Effector CD4-positive, alpha-beta T cell (primary cell): ENCODE data around the gene NR3C1.

Experiments
- DNase-seq: peaks from one replicate; pipeline ENCODE4 v3.0.0-alpha.2; 2020

Gene NR3C1

DNA sequence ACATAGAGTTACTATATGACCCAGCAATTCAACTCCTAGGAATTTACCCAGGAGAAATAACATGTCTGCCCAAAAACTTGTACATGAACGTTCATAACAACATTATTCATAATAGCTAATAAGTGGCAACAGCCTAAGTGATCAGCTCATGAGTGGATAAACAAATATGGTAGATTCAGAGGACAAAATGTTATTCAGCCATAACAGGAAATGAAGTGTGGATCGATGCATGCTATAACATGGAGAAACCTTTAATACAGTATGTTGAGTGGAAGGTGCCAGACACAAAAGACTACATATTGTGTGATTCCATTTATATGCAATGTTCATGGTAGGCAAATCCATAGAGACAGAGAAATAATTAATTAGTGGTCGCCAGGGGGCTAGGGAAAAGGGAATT, 22.3 kb upstream of the NR3C1 start:
- DNase-seq, result no peak

DNA sequence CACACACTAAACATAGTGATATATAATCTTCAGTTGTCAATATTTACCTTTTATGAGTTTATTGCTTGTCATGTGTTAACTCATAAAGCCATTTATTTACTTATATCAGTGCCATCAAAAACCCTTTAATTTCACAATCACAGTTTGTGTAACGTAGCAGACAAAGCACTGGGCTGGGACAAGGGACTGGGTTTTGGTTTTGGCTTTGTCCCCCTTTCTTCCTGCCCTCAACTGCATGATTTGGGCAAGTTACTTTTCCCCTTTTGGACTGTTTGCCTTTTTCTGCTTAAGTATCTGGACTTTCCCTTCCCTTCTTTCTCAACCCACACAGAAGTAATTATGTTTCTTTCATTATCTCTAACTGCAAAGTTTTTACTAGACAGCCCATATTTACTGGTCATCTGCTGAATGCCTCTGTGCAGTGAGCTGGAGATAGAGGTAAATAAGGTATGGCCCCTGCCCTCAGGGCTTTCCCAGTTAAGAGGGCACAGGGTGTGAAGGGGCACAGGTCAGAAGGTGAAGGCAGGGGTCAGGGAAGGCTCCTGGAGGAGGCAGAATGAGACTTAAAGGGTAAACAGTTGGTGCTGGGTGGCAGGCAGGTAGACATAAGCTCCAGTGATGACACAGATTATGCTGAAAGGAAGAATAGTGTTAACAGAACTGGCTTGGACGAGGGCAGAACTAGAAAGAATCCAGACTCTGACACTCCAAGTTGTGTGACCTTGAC, 14.8 kb upstream of the NR3C1 start:
- no peak for DNase-seq

DNA sequence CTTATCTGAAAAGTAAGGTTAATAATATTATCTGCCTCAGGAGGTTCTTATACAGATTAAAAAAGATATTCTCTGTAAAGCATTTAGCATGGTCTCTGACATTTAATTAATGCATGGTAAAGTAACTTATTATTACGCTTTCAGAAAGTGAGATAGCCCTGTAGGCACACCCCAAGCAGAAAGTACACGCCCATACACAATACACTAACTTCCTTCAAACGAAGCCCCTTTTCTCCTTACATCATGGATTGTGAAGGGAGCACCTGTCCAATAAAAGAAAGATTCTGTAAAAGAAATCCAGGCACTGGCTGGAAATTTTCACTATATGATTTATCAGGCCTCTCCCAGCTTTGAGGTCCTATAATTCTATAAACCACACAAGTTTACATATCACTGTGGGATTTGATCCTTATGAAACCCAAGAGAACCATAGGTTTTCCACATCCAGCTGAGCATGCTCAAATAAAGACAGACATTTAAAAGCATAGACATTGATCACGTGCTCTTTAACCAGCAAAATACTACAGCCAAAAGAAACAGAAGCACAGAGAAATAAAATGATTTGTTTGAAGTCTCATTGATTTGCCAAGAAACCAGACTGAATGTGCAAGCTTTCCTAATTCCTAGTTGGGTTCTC, 14.1 kb upstream of the NR3C1 start:
- no peak for DNase-seq

DNA sequence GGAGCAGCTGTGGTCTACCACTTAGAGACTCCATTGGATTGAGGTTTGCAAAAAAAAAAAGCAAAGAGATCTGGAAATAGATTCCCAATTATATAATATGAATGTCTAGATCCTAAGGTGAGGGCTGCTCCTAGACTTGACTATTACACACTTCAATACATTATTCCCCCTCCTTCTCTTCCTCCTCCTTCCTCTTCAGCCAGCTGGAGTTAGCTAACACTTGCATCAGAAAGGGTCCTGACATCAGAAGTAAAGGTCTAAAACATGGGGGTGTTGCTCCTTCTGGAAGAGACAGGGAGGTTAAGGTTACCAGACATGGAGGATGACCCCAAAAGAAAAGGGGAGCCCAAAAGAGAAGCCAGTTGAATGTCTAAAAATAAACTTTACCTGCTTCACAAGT, 12.9 kb upstream of the NR3C1 start:
- no peak for DNase-seq

DNA sequence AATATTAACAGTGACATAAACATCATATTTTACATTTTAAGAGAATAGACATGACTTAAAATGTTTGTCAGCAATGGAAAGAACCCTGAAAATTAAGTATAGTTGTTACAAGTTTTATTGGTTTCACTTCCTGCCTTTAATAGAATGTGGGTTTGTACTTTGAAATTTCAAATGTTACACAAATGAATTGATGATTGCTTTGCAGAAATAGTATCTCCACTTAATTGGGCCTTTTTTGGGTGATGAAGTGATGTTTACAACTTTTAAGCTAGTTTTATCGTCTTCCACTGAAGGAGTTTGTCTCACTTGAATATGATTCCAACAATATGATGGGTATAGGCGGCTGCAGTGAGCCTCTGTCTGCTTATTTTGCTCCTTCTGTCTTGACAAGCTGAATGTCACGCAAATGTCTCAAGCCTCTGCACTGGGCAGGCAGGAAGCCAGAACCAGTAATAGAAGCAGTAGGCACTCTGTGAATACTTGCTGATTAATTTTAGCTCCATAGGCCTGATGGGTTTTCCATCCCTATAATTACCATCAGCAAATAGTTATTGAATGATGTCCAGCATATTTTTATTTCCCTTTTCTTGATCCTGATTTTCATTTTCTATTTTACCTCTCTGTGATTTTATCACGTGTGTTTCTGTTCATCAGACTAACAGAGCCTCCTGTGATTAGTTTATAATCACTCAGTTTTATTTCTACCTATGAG, 10.6 kb upstream of the NR3C1 start:
- DNase-seq, result no peak

DNA sequence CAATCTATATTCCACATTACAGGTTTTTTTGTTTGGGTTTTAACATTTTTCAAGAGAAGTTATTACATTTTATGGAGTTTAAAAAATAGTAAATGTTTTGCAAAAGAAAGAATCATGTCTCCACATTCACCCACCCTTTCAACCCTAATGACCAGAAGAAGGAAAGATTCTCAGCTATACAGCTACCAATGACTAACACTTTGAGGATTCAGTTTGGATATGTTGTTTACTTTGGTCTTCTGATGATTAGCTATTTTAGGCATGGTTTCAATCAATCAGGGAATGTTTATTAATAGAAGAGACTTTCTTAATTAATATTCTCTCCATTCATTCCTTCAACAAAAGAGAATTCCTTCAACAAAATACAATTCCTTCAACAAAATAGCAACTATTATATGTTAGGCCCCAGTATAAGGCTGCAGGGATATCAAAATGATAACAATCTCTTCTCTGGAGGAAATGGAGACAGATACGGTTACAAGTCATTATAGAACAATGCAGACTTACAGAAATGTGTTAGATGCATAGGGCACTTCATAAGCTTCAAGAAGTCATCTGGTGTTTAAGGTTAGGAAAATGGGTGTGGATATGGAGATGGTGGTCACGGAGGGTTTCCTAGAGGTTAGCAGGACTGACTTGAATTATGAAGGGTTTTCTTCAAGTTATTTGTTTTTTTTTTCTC, 9.3 kb upstream of the NR3C1 start:
- no peak for DNase-seq

DNA sequence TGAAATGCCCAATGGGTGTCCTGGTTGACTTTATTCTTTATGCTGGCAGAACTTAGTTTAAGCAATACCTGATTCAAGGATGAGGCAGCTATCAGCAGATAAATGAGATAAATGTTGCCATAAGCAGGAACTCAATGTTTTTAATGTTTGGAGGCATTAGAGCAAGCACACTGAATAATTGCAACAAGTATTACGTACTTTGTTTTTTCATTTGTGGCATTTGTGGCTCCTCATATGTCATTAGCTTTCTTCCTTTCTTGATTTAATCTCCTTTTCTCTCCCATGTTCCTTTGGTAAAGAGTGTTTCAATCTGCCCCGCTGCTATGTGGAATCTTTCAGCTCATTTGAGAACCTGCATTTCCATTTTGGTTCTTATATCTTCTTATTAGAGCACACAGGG, 6.4 kb upstream of the NR3C1 start:
- no peak for DNase-seq

DNA sequence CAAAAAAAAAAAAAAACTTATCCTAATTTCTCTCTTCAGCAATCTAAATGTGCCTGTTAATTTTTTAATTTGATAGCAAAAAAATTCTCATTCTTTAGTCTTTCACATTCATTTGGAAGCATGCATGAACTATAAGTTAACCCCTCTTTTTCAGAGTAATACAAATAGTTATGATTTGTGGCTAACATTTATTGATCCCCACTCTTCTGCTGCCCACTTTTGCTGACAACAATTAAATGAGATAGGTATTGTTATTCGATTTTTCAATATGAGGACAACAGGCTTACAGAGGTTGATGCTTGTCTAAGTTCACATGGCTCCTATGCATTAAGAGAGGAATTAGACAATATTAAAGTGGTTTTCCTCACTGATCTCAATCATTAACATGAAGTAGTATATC, 2.9 kb upstream of the NR3C1 start:
- no peak for DNase-seq

DNA sequence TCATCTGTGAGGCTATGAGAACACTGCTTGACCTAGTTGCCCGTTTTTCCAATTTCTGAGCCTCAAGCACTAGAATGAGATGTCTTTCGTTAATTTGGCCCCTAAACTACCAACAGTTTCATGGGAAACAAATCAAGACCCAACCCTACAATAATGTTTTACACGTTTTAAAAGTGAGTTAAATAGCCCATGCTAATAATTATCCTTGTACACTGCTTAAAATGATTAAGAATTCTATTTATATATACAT, 2.3 kb upstream of the NR3C1 start:
- DNase-seq, result no peak

DNA sequence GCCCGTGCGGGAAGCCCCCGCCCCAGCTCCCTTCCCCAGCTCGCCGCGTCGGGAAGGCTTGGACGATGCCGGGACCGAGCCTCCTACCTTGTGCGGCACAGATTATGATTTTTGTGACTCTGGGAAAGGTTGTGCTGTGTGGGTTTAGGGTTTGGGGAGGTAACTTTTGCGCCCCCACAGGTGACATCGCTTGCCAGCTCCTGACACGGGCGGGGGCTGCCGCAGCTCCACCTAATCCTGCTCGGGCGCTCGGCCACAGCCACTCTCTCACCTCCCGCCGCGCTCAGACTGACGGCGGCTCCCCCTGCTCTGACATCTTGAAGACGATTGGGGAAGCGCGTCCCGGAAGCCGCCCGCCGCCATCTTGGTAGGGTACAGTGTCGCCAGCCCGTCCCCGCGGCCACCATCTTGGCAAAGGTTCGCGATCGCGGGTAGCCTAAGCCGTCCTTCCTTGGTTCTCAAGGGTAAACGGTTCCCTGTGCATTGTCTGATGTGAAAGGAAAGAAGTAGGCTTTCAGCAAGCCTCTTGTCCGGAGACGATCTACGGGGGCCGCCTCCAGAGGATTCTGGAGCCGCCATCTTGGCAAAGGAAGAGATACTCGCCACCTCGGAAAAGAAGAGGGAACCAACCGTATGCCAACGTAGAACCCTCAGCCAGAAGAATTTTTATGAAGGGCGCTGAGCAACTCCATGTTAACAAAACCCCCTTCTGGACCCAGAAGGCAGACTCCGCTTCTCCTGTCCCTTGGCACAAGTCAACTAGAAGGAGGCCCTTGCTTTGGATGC, 1.8 kb upstream of the NR3C1 start:
- peak; percentile 87 for DNase-seq

DNA sequence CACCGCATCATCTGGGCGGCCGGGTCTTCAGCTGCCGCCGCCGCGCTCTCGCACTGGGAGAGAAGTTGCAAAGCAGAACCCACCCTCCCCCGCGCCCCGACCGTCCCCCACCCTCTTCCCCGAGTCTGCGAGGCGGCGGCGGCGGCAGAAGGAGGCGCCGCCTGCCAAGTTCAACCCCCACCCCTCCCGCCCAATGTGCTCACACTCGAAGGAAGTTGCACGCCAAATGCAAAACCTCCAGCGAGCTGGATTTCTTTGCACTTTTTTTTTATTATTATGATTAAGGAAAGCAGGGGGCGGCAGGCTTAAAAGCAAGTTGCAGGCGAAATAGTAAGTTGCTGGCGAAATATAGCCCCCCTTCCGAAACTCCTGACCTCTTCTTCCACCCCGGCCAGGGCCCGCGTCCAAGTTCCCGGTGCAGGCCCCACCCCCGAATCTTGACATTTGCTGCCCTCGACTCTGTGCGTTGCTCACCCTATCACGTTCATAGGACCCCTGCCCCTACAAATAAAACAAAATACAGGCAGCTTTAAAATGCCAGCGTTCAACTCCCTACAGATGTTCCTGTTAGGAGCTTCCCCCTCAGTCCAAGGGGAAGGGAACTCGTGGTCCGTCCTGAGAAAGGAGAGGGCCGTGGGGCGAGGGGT, 1.1 kb upstream of the NR3C1 start:
- no peak for DNase-seq

DNA sequence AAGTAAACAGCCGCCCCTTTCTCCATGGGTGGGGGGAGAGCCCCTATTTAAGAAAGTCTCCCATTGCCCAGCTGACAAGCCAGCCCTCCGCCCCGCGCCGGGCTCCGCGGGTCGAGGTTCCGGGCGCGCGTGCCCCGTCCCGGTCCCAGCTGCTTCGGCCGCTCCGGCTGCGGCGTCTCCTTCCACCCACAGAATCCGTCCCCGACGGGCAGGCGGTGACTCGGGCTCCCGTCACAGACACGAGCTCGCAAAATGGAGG, 223 bp downstream of the NR3C1 start:
- no peak for DNase-seq

DNA sequence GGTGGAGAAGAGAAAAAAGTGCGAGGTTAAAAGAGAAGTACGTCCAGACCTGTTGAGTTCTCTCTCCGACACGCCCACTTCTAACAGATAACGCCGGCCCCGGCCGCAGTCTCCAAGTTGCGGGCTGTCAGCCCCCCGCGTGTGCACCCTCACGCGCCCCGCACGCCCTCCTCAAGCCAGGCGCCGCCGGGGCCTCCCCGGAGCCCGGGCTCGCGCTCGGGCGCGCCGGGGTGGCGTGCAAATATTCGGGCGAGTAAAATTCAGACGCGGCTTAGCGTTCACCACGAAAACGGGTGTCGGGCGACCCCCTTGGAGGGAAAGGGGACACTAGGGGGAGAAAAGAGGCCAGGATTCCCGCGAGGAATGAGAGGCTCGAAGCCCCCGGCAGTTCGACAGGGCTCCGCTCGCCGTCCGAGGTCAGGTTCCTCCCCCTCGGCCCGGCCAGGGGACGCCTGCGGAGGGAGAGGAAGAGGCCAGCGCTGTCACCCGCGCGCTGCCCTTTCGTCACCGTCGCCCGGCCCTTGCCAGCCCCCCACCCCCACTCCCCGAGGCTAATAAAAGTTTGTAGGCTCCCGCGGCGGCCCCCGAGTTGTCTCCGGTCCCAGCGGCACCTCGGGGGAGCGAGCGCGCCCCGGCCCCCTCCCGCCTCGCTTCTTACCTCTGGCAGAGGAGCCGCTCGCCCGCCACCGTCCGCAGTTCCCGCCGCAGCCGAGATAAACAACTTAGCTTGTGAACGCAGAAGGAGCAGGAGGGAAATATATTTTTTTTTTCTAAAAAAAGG, 743 bp downstream of the NR3C1 start:
- peak; percentile 36 for DNase-seq

DNA sequence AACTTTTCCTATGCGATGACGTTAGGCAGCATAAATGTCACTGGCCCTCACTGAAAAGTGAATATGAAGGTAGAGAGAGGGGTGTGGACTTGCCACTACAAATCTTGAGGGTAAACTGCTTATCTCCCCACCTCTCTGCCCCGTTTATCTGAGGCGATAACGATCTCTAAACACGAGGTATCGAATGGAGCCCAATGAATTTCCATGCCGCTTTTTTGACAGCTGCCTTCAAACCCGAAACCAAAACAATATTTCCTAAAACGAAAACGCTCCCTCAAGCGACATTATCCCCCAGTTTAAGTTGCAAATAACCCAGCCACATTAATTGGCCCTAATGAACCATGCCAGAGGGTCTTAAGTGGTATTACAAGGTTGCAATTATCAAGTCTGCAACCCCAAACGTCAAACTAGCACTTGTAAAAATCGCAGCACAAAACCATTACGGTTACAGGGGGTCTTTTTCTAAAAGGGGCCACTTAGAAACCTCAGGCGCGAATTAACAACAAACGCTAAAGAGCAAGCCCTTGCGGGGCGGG, 1.4 kb downstream of the NR3C1 start:
- peak; percentile 16 for DNase-seq

DNA sequence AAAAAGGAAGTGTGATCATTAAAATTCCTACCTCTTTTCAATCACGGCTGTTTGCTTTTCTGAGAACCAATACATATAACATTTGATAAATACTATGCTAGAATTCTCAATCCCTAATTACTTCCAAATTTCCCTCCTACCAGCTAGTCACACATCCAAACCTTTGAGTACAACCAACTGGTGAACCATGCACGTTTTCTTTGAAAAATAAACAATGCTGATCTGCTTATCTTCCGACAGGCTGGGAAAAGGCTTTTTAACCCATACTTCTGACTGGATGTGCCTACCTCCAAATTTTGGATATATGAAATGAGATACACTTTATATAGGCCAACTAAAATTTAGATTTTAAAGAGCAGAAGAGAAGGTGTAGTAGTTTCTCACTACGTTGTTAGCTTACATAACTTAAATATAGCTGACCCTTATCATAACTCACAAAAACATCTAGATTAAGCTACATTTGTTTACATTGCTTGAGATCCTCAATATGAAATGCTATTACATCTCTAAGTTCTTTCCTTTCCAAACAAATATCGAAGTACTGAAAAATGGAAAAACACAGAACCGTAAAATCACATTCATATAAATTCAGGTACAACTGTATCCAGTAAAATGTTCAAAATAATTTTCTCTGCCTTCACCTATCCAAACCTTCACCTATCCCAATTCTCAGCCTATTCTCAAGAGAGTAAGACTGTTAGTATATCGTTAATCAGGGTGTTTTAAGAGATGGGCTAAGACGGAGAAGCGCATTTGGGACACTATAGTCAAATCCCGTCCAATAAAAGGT, 2.1 kb downstream of the NR3C1 start:
- DNase-seq, result no peak

DNA sequence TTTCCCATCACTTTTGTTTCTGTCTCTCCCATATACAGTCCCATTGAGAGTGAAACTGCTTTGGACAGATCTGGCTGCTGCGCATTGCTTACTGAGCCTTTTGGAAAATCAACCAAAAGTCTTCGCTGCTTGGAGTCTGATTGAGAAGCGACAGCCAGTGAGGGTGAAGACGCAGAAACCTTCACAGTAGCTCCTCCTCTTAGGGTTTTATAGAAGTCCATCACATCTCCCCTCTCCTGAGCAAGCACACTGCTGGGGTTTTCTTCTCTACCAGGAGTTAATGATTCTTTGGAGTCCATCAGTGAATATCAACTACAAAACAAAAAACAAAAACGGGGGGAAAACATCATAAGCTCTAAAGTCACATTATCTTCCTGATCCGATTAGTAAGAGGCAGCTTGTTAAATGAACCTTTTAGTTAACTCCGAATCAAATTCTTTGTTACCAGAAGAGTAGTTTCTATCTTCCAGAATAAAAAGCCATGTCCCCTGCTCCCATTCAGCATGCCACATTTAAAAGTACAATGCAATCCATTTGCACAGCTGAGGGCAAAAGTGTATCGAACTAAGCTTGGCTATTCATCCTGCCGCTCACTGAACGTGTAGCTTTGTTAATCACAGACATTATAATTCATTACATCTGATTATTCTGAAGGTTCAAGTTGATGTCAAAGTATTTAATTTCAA, 2.8 kb downstream of the NR3C1 start:
- no peak for DNase-seq

DNA sequence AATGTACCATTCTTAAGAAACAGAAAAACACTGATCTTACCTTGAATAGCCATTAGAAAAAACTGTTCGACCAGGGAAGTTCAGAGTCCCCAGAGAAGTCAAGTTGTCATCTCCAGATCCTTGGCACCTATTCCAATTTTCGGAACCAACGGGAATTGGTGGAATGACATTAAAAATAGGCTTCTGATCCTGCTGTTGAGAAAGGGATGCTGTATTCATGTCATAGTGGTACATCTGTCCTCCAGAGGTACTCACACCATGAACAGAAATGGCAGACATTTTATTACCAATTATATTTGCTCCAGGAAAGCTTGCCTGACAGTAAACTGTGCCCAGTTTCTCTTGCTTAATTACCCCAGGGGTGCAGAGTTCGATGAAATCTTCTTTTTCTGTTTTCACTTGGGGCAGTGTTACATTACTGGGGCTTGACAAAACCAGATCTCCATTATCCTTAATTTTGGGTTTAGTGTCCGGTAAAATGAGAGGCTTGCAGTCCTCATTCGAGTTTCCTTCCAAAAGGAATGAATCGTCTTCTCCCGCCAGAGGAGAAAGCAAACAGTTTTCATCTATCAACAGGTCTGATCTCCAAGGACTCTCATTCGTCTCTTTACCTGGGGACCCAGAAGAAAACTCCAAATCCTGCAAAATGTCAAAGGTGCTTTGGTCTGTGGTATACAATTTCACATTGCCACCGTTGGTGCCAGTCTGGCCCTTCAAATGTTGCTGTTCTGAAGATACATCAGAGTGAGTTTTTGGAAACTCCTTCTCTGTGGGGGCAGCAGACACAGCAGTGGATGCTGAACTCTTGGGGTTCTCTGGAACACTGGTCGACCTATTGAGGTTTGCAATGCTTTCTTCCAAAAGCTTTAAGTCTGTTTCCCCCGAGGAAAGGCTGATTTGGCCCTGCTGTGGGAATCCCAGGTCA, 3.6 kb downstream of the NR3C1 start:
- DNase-seq, result no peak

DNA sequence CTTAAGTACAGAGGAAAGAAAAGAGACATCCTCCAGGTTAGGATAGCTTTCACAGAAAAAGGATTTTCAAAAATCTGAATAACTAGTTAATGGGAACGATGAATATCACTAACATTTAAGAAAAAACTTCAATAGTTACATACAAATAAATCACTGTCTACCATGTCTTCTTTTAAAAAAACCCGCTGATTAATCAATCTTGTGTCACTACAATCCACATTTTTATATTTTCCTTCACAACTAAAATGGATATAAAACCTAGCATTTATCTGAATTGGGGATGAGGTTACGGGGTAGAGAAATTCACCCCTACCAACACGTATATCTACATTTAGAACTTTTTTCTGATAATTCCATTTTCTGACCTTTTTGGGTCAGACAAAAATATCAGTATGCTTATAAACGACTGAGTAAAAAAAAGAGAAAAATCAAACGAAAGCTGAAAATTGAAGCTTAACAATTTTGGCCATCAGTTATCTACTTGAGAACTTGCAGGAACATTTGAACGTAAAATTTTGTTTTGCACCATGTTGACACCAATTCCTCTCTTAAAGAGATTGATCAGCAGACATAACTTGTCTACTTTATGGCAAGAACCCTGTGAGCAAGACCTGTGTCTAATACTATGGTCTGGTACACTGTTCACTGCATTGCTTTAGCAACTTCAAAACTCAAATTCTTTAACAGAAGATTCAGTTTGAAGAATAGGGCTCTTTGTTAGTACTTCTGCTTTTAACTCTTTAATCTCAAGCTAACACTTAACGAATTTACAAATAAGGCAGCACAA, 4.8 kb downstream of the NR3C1 start:
- no peak for DNase-seq

DNA sequence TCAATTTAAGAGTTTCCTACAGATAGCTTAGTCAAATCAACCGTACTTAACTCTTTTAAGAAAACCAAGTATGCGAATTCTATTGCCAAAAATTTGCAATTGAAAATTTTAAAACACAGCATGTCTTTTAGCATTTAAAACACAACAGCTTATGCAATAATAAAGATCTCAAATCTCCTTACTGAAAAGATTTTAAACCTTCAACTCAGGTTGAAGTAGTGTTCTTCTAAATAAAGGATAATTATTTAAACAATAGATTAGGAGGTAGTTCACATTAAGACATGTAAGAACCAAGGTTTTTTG, 5.5 kb downstream of the NR3C1 start:
- no peak for DNase-seq
